Activated naive CD8-positive, alpha-beta T cell treated with anti-CD3 and anti-CD28 coated beads, Interleukin-2, amount 50 U/mL, for 16 hours (primary cell): Measurements from ENCODE around the gene EYS.
"Not testable (repeated sequence)": the region's sequence is repeated elsewhere in the genome, so short reads cannot be mapped to it uniquely, and the experiment has no call there.

Experiments used
- DNase-seq: peaks from one replicate; pipeline ENCODE4 v3.0.0-alpha.2; 2020; ENCODE audit warnings: low read depth, low spot score

The EYS gene

GRCh38 chr6:64050590-64050989, 1656.4 kb downstream of the EYS start:
- no peak for DNase-seq

GRCh38 chr6:64049736-64050135, 1657.3 kb downstream of the EYS start:
- no peak for DNase-seq

- no peak for DNase-seq
These were observed 1660.2 kb downstream of the EYS start for GRCh38 chr6:64046746-64047208.

- DNase-seq = no peak
These were observed 1665.7 kb downstream of the EYS start for GRCh38 chr6:64041373-64041772.

GRCh38 chr6:64040113-64040512, 1666.9 kb downstream of the EYS start:
- no peak for DNase-seq

GRCh38 chr6:64037427-64037826, 1669.6 kb downstream of the EYS start:
- no peak for DNase-seq

- DNase-seq = no peak
These were observed 1671.9 kb downstream of the EYS start for GRCh38 chr6:64034910-64035655.

GRCh38 chr6:64034291-64034690, 1672.7 kb downstream of the EYS start:
- DNase-seq = no peak

GRCh38 chr6:64030950-64031618, 1675.9 kb downstream of the EYS start:
- not testable (repeated sequence) for DNase-seq

GRCh38 chr6:64023693-64024092, 1683.3 kb downstream of the EYS start:
- no peak for DNase-seq

- DNase-seq = no peak
These were observed 1692.4 kb downstream of the EYS start for GRCh38 chr6:64014595-64014994.

GRCh38 chr6:64013011-64013410, 1694.0 kb downstream of the EYS start:
- no peak for DNase-seq

GRCh38 chr6:64012351-64013001, 1694.5 kb downstream of the EYS start:
- no peak for DNase-seq

- no peak for DNase-seq
These were observed 1696.4 kb downstream of the EYS start for GRCh38 chr6:64010666-64011065.

GRCh38 chr6:64010010-64010409, 1697.0 kb downstream of the EYS start:
- DNase-seq = no peak

- no peak for DNase-seq
These were observed 1700.8 kb downstream of the EYS start for GRCh38 chr6:64006246-64006645.

GRCh38 chr6:64000818-64001491, 1706.1 kb downstream of the EYS start:
- no peak for DNase-seq

GRCh38 chr6:63999613-64000012, 1707.4 kb downstream of the EYS start:
- no peak for DNase-seq

- DNase-seq = no peak
These were observed 1708.0 kb downstream of the EYS start for GRCh38 chr6:63998991-63999390.

- no peak for DNase-seq
These were observed 1709.3 kb downstream of the EYS start for GRCh38 chr6:63997734-63998133.

GRCh38 chr6:63997221-63997620, 1709.8 kb downstream of the EYS start:
- no peak for DNase-seq

- DNase-seq = no peak
These were observed 1721.8 kb downstream of the EYS start for GRCh38 chr6:63985223-63985622.
